Panc1 (cell line): ENCODE results near the gene MYBBP1A. TPM values are rescaled to one million over a fixed set of nuclear protein-coding genes. Genes with fewer than 3 reads are reported as not detected.

Source experiments
- ATAC-seq: fragments of 200-7000 bp; cut with Tn5 transposase; 2 replicates; pipeline ENCODE4 v1.9.1; 2020; ENCODE audit warnings: mild to moderate bottlenecking, moderate library complexity
- BruUV-seq: library from RNA; stranded (reverse); fragments of 400-500 nt; replicated peaks from 2 replicates; lab custom pipeline; 2021; lab: Mats Ljungman, UMichigan
- CTCF ChIA-PET: fragments of 300-600 bp; sonication (Branson Sonifier 250); formaldehyde crosslinking; loops from one replicate; lab custom pipeline; 2022; ENCODE audit warnings: antibody characterized with exemption; lab: Charles Lee
- POLR2A ChIA-PET: fragments of 300-600 bp; sonication (Branson Sonifier 250); formaldehyde crosslinking; loops from one replicate; lab custom pipeline; 2022; ENCODE audit warnings: antibody characterized with exemption; lab: Charles Lee
- DNase-seq: peaks from one replicate; pipeline ENCODE4 v3.0.0-alpha.2; 2010; ENCODE audit warnings: low read depth, low spot score
- H3K27ac ChIP-seq: 2 replicates; pipeline ENCODE4 v1.5.1; 2011; ENCODE audit warnings: mild to moderate bottlenecking, low read length, inconsistent platforms
- H3K27me3 ChIP-seq: fragments of 200-500 bp; sonication (Bioruptor generic); 2 replicates; pipeline ENCODE4 v1.6.0; 2014; ENCODE audit warnings: low read length, inconsistent platforms; ENCODE audit not compliant: control insufficient read depth, insufficient read depth
- H3K36me3 ChIP-seq: fragments of 200-500 bp; sonication (Bioruptor generic); 2 replicates; pipeline ENCODE4 v1.5.1; 2014; ENCODE audit warnings: inconsistent platforms, mild to moderate bottlenecking, low read length, moderate library complexity; ENCODE audit not compliant: control insufficient read depth, insufficient read depth
- H3K4me1 ChIP-seq: 2 replicates; pipeline ENCODE4 v1.5.1; 2011; ENCODE audit warnings: inconsistent platforms, mild to moderate bottlenecking, low read length, moderate library complexity; ENCODE audit not compliant: control insufficient read depth, insufficient read depth
- H3K4me3 ChIP-seq, 2 experiments: 2 replicates each; pipeline ENCODE4 v1.5.1; 2011 to 2012; ENCODE audit warnings: low read depth in 2 of 2, low read length in 2 of 2, mild to moderate bottlenecking in 2 of 2, inconsistent platforms in 1 of 2, moderate library complexity in 1 of 2
- H3K9me3 ChIP-seq: fragments of 200-500 bp; sonication (Bioruptor generic); 2 replicates; pipeline ENCODE4 v1.5.1; 2014; ENCODE audit warnings: low read depth, mild to moderate bottlenecking, inconsistent platforms, low read length, moderate library complexity; ENCODE audit not compliant: control insufficient read depth, insufficient read depth
- POLR2AphosphoS5 ChIP-seq: IDR thresholded peaks from 2 replicates; pipeline ENCODE4 v1.6.1; 2012; ENCODE audit warnings: mild to moderate bottlenecking, low read depth, low read length, moderate library complexity
- SIN3A ChIP-seq: IDR thresholded peaks from 2 replicates; pipeline ENCODE4 v1.6.1; 2012; ENCODE audit warnings: low read depth, mild to moderate bottlenecking, low read length, moderate library complexity, borderline replicate concordance; ENCODE audit not compliant: insufficient read depth
- TCF7L2 ChIP-seq: IDR thresholded peaks from 2 replicates; pipeline ENCODE4 v1.6.1; 2011; ENCODE audit warnings: mild to moderate bottlenecking, low read depth, low read length, inconsistent platforms
- in situ Hi-C: cut with HindIII; loops from 2 replicates; pipeline ENCODE4 v1.10.0; 2016; ENCODE audit warnings: low sequenced_read_pairs, low pct_unique_long_range_greater_than_20kb
- intact Hi-C: fragments of 100-400 bp; cut with micrococcal nuclease; formaldehyde crosslinking; loops from one replicate; pipeline ENCODE4 v1.10.0; 2022; ENCODE audit not compliant: unreplicated experiment
- total RNA-seq: library from RNA; stranded (reverse); gene quantifications from one replicate; pipeline ENCODE4 v1.2.1, GENCODE V29; 2021; ENCODE audit not compliant: unreplicated experiment
- TF ChIP-seq, protein P1 (sequence below): fragments of 450-650 bp; IDR thresholded peaks from 2 replicates; pipeline ENCODE4 v1.5.1; 2017; ENCODE audit warnings: mild to moderate bottlenecking
- TF ChIP-seq, protein P2 (sequence below), 2 experiments: IDR thresholded peaks; 2 replicates each; pipeline ENCODE4 v1.6.1; 2011 to 2012; ENCODE audit warnings: low read depth in 2 of 2, control low read depth in 1 of 2, low read length in 1 of 2, mild to moderate bottlenecking in 1 of 2, moderate library complexity in 1 of 2; ENCODE audit not compliant: insufficient read depth in 1 of 2

MYBBP1A gene
- total RNA-seq, 1 experiment from 2014 or later, result 95.6 TPM

DNA sequence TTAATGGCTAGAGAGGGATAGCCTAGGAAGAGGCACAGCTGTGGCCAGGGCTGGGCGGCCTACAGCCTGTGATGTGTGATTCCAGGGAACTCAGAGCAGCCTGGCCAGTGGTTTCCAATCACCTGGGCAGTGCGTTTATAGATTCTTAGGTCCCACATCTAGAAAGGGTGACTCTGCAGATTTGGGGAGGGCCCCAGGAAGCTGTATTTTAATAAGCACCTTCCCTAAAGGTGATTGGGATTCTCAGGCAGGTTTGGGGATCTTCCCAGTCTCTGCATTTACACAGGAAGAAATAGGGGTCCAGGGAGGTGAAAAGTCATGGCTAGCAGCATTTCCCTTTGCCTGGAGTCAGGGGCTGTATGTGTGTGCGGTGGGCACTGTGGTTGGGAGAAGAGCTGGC is 47.0 kb downstream of the MYBBP1A start:
- BruUV-seq, result no TSS peak
- in situ Hi-C loops (no loop called here), intact Hi-C loops (no loop called here)
- no peaks in the 10 kb centered on the region for H3K27me3 ChIP-seq
- no peak overlapping the region for H3K4me3 ChIP-seq
- no peaks in the 10 kb centered on the region for H3K36me3 ChIP-seq
- ChIA-PET CTCF (no interaction called here), POLR2A (interaction anchor here (0.6 kb wide), 1 partner anchor 275 kb away, joined by 3 read pairs; no protein-coding TSS in a partner anchor)
- ATAC-seq (no peak), DNase-seq (no peak)
- no peaks in the 10 kb centered on the region for H3K4me1 ChIP-seq
- H3K9me3 ChIP-seq, result no peaks in the 10 kb centered on the region
- no peak overlapping the region for H3K27ac ChIP-seq
- TF ChIP-seq TCF7L2 (no peak), POLR2AphosphoS5 (no peak)
- TF ChIP-seq, protein P1, sequence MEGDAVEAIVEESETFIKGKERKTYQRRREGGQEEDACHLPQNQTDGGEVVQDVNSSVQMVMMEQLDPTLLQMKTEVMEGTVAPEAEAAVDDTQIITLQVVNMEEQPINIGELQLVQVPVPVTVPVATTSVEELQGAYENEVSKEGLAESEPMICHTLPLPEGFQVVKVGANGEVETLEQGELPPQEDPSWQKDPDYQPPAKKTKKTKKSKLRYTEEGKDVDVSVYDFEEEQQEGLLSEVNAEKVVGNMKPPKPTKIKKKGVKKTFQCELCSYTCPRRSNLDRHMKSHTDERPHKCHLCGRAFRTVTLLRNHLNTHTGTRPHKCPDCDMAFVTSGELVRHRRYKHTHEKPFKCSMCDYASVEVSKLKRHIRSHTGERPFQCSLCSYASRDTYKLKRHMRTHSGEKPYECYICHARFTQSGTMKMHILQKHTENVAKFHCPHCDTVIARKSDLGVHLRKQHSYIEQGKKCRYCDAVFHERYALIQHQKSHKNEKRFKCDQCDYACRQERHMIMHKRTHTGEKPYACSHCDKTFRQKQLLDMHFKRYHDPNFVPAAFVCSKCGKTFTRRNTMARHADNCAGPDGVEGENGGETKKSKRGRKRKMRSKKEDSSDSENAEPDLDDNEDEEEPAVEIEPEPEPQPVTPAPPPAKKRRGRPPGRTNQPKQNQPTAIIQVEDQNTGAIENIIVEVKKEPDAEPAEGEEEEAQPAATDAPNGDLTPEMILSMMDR, result no peak
- TF ChIP-seq, protein P2, sequence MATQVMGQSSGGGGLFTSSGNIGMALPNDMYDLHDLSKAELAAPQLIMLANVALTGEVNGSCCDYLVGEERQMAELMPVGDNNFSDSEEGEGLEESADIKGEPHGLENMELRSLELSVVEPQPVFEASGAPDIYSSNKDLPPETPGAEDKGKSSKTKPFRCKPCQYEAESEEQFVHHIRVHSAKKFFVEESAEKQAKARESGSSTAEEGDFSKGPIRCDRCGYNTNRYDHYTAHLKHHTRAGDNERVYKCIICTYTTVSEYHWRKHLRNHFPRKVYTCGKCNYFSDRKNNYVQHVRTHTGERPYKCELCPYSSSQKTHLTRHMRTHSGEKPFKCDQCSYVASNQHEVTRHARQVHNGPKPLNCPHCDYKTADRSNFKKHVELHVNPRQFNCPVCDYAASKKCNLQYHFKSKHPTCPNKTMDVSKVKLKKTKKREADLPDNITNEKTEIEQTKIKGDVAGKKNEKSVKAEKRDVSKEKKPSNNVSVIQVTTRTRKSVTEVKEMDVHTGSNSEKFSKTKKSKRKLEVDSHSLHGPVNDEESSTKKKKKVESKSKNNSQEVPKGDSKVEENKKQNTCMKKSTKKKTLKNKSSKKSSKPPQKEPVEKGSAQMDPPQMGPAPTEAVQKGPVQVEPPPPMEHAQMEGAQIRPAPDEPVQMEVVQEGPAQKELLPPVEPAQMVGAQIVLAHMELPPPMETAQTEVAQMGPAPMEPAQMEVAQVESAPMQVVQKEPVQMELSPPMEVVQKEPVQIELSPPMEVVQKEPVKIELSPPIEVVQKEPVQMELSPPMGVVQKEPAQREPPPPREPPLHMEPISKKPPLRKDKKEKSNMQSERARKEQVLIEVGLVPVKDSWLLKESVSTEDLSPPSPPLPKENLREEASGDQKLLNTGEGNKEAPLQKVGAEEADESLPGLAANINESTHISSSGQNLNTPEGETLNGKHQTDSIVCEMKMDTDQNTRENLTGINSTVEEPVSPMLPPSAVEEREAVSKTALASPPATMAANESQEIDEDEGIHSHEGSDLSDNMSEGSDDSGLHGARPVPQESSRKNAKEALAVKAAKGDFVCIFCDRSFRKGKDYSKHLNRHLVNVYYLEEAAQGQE (IDR thresholded peaks at IDR 0.05; ENCODE audit: insufficient read depth in 1 of 2, low read depth in 2 of 2, low read length in 1 of 2), result no peak

DNA sequence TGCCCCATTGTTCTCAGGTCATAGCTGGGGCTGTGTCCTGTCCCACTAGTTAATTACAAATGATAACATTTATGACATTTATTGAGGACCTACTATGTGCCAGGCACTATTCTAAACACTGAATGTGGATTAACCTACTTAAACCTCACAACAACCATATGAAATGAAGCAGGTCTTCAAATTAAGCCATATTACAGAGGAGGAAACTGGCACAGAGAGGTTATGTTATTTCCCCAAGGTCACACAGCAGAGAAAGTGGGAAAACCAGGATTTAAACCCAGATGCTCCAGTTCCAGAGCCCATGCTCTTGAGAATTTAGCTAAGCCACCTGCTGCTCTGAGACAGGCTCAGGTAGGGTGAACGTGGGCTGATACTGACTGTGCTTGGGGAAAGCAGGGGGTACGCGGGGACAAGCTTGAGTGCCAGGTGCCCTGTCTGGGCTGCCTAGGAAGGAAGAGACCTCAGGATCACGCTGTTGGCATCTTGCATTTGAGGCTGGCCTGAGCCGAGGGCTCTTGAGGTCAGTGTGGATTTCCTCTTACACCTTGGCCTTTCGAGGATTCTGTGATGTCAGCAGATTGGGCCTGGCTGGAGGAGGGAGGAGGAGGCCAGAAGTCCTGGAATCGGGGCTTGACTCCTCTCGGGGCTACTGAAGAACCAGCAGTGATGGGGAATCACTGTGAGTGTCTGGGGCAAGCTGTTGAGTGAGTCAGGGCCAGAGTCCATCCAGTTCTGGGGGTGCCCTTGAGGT is 47.6 kb downstream of the MYBBP1A start:
- intact Hi-C loops (no loop called here), in situ Hi-C loops (no loop called here)
- ChIA-PET POLR2A (no interaction called here), CTCF (no interaction called here)
- Histone ChIP-seq H3K9me3 (no peaks in the 10 kb centered on the region), H3K4me1 (no peaks in the 10 kb centered on the region), H3K27ac (no peak overlapping the region), H3K36me3 (no peaks in the 10 kb centered on the region), H3K4me3 (no peak overlapping the region), H3K27me3 (no peaks in the 10 kb centered on the region)
- DNase-seq (no peak), ATAC-seq (no peak)
- BruUV-seq, result no TSS peak
- TF ChIP-seq POLR2AphosphoS5 (no peak), TCF7L2 (no peak), SIN3A (no peak)
- TF ChIP-seq, protein P2 (IDR thresholded peaks at IDR 0.05; ENCODE audit: insufficient read depth in 1 of 2, low read depth in 2 of 2, low read length in 1 of 2), result no peak
- TF ChIP-seq, protein P1, result no peak
